HEK293 (cell line): Measurements from ENCODE around the gene EFHC1.

ENCODE experiments used
- CTCF ChIA-PET: fragments of 350-600 bp; formaldehyde crosslinking; extraction: SDS; loops from one replicate; lab custom pipeline; 2021; ENCODE audit warnings: antibody characterized with exemption; lab: Yijun Ruan, JAX
- POLR2A ChIA-PET: fragments of 300-600 bp; formaldehyde crosslinking; extraction: SDS; loops from one replicate; lab custom pipeline; 2020; ENCODE audit warnings: antibody characterized with exemption, inconsistent platforms; lab: Yijun Ruan, JAX
- H3K27ac ChIP-seq: fragments of 200-500 bp; sonication (Bioruptor generic); 2 replicates; pipeline ENCODE4 v1.5.1; 2014; ENCODE audit warnings: low read depth, low read length, control low read depth, inconsistent platforms; ENCODE audit errors: extremely low read depth
- H3K36me3 ChIP-seq, 2 experiments: fragments of 200-500 bp in 1 of 2; sonication (Bioruptor generic) in 1 of 2; 1 replicate in 1 of 2; 2 replicates in 1 of 2; pipeline ENCODE4 v1.5.1; 2014 to 2017; ENCODE audit warnings: inconsistent platforms in 2 of 2, low read length in 2 of 2; ENCODE audit not compliant: control insufficient read depth in 2 of 2, insufficient read depth in 1 of 2
- H3K4me1 ChIP-seq: fragments of 200-500 bp; sonication (Bioruptor generic); 2 replicates; pipeline ENCODE4 v1.5.1; 2014; ENCODE audit warnings: mild to moderate bottlenecking, low read length, inconsistent platforms; ENCODE audit not compliant: control insufficient read depth, insufficient read depth
- H3K4me3 ChIP-seq: 2 replicates; pipeline ENCODE4 v1.5.1; 2011; ENCODE audit warnings: low read depth, mild to moderate bottlenecking, control low read depth, low read length, moderate library complexity
- H3K9me3 ChIP-seq: fragments of 200-500 bp; sonication (Bioruptor generic); 2 replicates; pipeline ENCODE4 v1.5.1; 2014; ENCODE audit warnings: low read depth, low read length, inconsistent platforms; ENCODE audit not compliant: control insufficient read depth, insufficient read depth
- GLIS1 ChIP-seq: fragments of 450-650 bp; formaldehyde crosslinking; IDR thresholded peaks from 2 replicates; pipeline ENCODE4 v1.5.1; 2016; ENCODE audit warnings: missing biosample characterization, missing genetic modification characterization
- PBX3 ChIP-seq: sonication (generic); formaldehyde crosslinking; IDR thresholded peaks from 2 replicates; pipeline ENCODE4 v1.8.1; 2022; ENCODE audit warnings: mild to moderate bottlenecking, moderate library complexity, missing genetic modification reagents
- PRDM4 ChIP-seq: fragments of 450-650 bp; formaldehyde crosslinking; IDR thresholded peaks from 2 replicates; pipeline ENCODE4 v1.5.1; 2017; ENCODE audit warnings: missing biosample characterization, missing genetic modification characterization
- SCRT2 ChIP-seq: fragments of 450-650 bp; formaldehyde crosslinking; IDR thresholded peaks from 2 replicates; pipeline ENCODE4 v1.5.1; 2016; ENCODE audit warnings: missing biosample characterization, missing genetic modification characterization
- ZBTB10 ChIP-seq: fragments of 450-650 bp; formaldehyde crosslinking; IDR thresholded peaks from 2 replicates; pipeline ENCODE4 v1.5.1; 2016; ENCODE audit warnings: missing biosample characterization, missing genetic modification characterization
- ZNF174 ChIP-seq: fragments of 450-650 bp; formaldehyde crosslinking; IDR thresholded peaks from 2 replicates; pipeline ENCODE4 v1.5.0; 2017; ENCODE audit warnings: missing biosample characterization, mild to moderate bottlenecking, missing genetic modification characterization
- ZNF184 ChIP-seq: fragments of 450-650 bp; IDR thresholded peaks from 2 replicates; pipeline ENCODE4 v1.5.1; 2018; ENCODE audit warnings: missing biosample characterization, mild to moderate bottlenecking, missing genetic modification characterization
- ZNF214 ChIP-seq: fragments of 450-650 bp; formaldehyde crosslinking; IDR thresholded peaks from 2 replicates; pipeline ENCODE4 v1.5.1; 2017; ENCODE audit warnings: missing biosample characterization, mild to moderate bottlenecking, missing genetic modification characterization, borderline replicate concordance
- ZNF324 ChIP-seq: fragments of 450-650 bp; formaldehyde crosslinking; IDR thresholded peaks from 2 replicates; pipeline ENCODE4 v1.5.1; 2016; ENCODE audit warnings: missing biosample characterization, missing genetic modification characterization
- ZNF335 ChIP-seq: fragments of 450-650 bp; formaldehyde crosslinking; conservative IDR thresholded peaks from 2 replicates; pipeline ENCODE4 v1.5.1; 2016; ENCODE audit warnings: missing biosample characterization, missing genetic modification characterization
- ZNF362 ChIP-seq: fragments of 450-650 bp; formaldehyde crosslinking; IDR thresholded peaks from 2 replicates; pipeline ENCODE4 v1.5.1; 2016; ENCODE audit warnings: missing biosample characterization, missing genetic modification characterization
- ZNF555 ChIP-seq: fragments of 450-650 bp; formaldehyde crosslinking; conservative IDR thresholded peaks from 2 replicates; pipeline ENCODE4 v1.5.1; 2017; ENCODE audit warnings: missing biosample characterization, mild to moderate bottlenecking, missing genetic modification characterization, inconsistent platforms
- ZNF600 ChIP-seq: fragments of 450-650 bp; formaldehyde crosslinking; IDR thresholded peaks from 2 replicates; pipeline ENCODE4 v1.5.1; 2016; ENCODE audit warnings: missing biosample characterization, missing genetic modification characterization
- ZNF639 ChIP-seq: fragments of 450-650 bp; formaldehyde crosslinking; IDR thresholded peaks from 2 replicates; pipeline ENCODE4 v1.5.1; 2016; ENCODE audit warnings: missing biosample characterization, missing genetic modification characterization
- ZNF645 ChIP-seq: fragments of 450-650 bp; formaldehyde crosslinking; IDR thresholded peaks from 2 replicates; pipeline ENCODE4; 2016; ENCODE audit warnings: missing biosample characterization, missing genetic modification characterization
- ZNF692 ChIP-seq: fragments of 450-650 bp; formaldehyde crosslinking; IDR thresholded peaks from 2 replicates; pipeline ENCODE4 v1.5.1; 2016; ENCODE audit warnings: missing biosample characterization, missing genetic modification characterization
- ZNF707 ChIP-seq: fragments of 450-650 bp; formaldehyde crosslinking; IDR thresholded peaks from 2 replicates; pipeline ENCODE4 v1.5.1; 2016; ENCODE audit warnings: missing biosample characterization, missing genetic modification characterization
- ZSCAN16 ChIP-seq: fragments of 450-650 bp; formaldehyde crosslinking; IDR thresholded peaks from 2 replicates; pipeline ENCODE4 v1.5.1; 2016; ENCODE audit warnings: missing biosample characterization, missing genetic modification characterization

Gene EFHC1

GRCh38 chr6:52539607-52540006, 119.5 kb downstream of the EFHC1 start (continued):
- TF ChIP-seq ZBTB10 (tag by site-specific recombination) (no peak), ZNF600 (tag by site-specific recombination) (no peak), ZNF362 (tag by site-specific recombination) (no peak), ZNF335 (tag by site-specific recombination) (no peak), PBX3 (CRISPR knock-in tag) (no peak), ZNF555 (tag by site-specific recombination) (no peak), ZNF324 (no peak), GLIS1 (no peak), ZNF184 (no peak)

- TF ChIP-seq ZNF707: no peak
- TF ChIP-seq, all 188 proteins: peak for 0
- ChIA-PET CTCF (interaction anchor here (0.7 to 1.6 kb wide), 4 partner anchors 12 to 51 kb away, joined by 3 to 5 read pairs (median 4); no protein-coding TSS in a partner anchor), POLR2A (interaction anchor here (1.0 kb wide), 1 partner anchor 9 kb away, joined by 3 read pairs; no protein-coding TSS in a partner anchor)
- Histone ChIP-seq H3K4me1 (no peaks in the 10 kb centered on the region), H3K4me3 (no peak overlapping the region), H3K27ac (no peak overlapping the region), H3K36me3 (no peaks in the 10 kb centered on the region), H3K9me3 (no peaks in the 10 kb centered on the region)
Observed at GRCh38 chr6:52540286-52540902, 120.3 kb downstream of the EFHC1 start.

GRCh38 chr6:52541135-52541534, 121.0 kb downstream of the EFHC1 start:
- Histone ChIP-seq H3K4me3 (no peak overlapping the region), H3K27ac (no peak overlapping the region)
- TF ChIP-seq ZNF692 (tag by site-specific recombination) (no peak), ZNF174 (tag by site-specific recombination) (no peak), ZSCAN16 (tag by site-specific recombination) (no peak), ZNF639 (no peak), ZNF214 (tag by site-specific recombination) (no peak), PRDM4 (no peak), ZNF645 (no peak), SCRT2 (tag by site-specific recombination) (no peak)
- TF ChIP-seq, all 188 proteins: peak for 0
- H3K9me3 ChIP-seq: no peaks in the 10 kb centered on the region
- CTCF ChIA-PET: interaction anchor here (0.8 to 1.6 kb wide), 4 partner anchors 8 to 124 kb away, joined by 3 to 5 read pairs (median 4); no protein-coding TSS in a partner anchor
- no peaks in the 10 kb centered on the region for H3K4me1 ChIP-seq
- POLR2A ChIA-PET: interaction anchor here (1.0 to 1.6 kb wide), 2 partner anchors 8 to 37 kb away, joined by 3 to 4 read pairs; no protein-coding TSS in a partner anchor
- no peaks in the 10 kb centered on the region for H3K36me3 ChIP-seq
